ENCODE results near the gene STX18. TPM values are rescaled to one million over a fixed set of nuclear protein-coding genes. Genes with fewer than 3 reads are reported as not detected.

STX18 gene
- total and polyA plus RNA-seq, 10 of the 15 experiments (the other 5 are each of a cell fraction or from before 2014, with no cell fraction given) = 8.2 to 46.6 (median 31.1) TPM

DNA sequence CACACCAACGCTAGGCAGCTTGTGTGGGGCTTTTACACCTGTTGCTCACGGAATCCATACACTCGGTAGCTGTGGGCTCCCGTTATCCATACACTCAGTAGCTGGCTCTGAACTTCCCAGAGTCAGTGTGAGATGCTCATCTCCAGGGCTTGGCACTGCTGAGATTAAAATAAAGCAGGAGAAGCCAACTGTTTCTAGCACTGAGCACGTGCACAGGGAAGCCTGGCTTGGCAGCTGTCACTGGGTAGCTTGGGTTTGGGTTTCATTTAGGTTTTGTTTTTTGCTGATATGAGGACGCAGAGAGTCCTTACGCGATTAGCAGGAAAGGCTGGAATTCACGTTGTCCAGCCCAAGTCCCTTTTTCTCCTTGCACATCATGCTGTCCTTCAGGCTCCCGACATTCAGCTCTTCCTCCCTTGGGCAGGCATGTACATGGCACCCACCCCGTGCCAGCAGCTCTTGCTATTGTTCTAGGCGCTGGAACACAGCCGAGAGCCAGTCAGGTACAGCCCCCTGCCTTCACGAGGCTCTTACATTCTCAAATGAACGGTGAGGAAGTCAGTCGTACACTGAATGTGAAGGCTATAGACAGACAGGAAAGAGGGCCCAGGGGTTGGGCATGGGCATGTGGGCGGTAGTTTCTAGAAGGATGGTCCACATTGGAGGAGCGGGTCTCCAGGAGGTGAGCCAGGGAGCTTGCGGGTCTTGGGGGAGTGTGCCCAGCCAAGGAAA is 129.0 kb downstream of the STX18 start:
- Histone ChIP-seq H4K20me1 (ENCODE audit: control insufficient read depth, insufficient read depth) (no peaks in the 10 kb centered on the region), H3K36me3 (ENCODE audit: control insufficient read depth in 2 of 2, insufficient read depth in 2 of 2, low read length in 1 of 2) (no peaks in the 10 kb centered on the region), H2AFZ (ENCODE audit: control insufficient read depth, low read depth, low read length) (no peak overlapping the region), H3K4me2 (ENCODE audit: control insufficient read depth, insufficient read depth) (no peak overlapping the region), H3K79me2 (ENCODE audit: control insufficient read depth, insufficient read depth, low read length) (no peaks in the 10 kb centered on the region), H3K4me3 (no peak overlapping the region), H3K9me3 (replicated peaks; ENCODE audit: control insufficient read depth, insufficient read depth, low read length) (no peaks in the 10 kb centered on the region), H3K9ac (ENCODE audit: control insufficient read depth, insufficient read depth, low read length) (no peak overlapping the region), H3K4me1 (ENCODE audit: control insufficient read depth, insufficient read depth, low read length) (no peaks in the 10 kb centered on the region), H3K27me3 (replicated peaks in 1 of 2; ENCODE audit: control insufficient read depth in 2 of 2, insufficient read depth in 2 of 2, low read length in 1 of 2) (no peaks in the 10 kb centered on the region), H3K27ac (ENCODE audit: control insufficient read depth, insufficient read depth) (no peak overlapping the region)
- RAD21 ChIA-PET (ENCODE audit: unreplicated experiment) = no interaction called here
- in situ Hi-C loops (cut with MboI) = no loop called here
- SMC1A ChIA-PET (ENCODE audit: uncharacterized antibody, unreplicated experiment) = no interaction called here
- no TSS peak for BruUV-seq (replicated peaks)
- POLR2A ChIA-PET = no interaction called here
- CTCF ChIA-PET = no interaction called here
- FAIRE-seq (no peak), ATAC-seq (no peak), DNase-seq (ENCODE audit: low read depth, low spot score) (no peak)
- TF ChIP-seq, protein P1, sequence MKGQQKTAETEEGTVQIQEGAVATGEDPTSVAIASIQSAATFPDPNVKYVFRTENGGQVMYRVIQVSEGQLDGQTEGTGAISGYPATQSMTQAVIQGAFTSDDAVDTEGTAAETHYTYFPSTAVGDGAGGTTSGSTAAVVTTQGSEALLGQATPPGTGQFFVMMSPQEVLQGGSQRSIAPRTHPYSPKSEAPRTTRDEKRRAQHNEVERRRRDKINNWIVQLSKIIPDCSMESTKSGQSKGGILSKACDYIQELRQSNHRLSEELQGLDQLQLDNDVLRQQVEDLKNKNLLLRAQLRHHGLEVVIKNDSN (IDR thresholded peaks at IDR 0.05; ENCODE audit: borderline replicate concordance, extremely low read length, insufficient read depth, low read depth, low read length) = no peak
- no peak for TF ChIP-seq NFYA (IDR thresholded peaks at IDR 0.05; ENCODE audit: borderline replicate concordance, low read depth, low read length)
- TF ChIP-seq, protein P2, sequence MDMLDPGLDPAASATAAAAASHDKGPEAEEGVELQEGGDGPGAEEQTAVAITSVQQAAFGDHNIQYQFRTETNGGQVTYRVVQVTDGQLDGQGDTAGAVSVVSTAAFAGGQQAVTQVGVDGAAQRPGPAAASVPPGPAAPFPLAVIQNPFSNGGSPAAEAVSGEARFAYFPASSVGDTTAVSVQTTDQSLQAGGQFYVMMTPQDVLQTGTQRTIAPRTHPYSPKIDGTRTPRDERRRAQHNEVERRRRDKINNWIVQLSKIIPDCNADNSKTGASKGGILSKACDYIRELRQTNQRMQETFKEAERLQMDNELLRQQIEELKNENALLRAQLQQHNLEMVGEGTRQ (IDR thresholded peaks at IDR 0.05; ENCODE audit: borderline replicate concordance, low read depth, low read length) = no peak
- no peak for TF ChIP-seq RELA (IDR thresholded peaks at IDR 0.05; ENCODE audit: borderline replicate concordance, partially characterized antibody)
- TF ChIP-seq, protein P3, sequence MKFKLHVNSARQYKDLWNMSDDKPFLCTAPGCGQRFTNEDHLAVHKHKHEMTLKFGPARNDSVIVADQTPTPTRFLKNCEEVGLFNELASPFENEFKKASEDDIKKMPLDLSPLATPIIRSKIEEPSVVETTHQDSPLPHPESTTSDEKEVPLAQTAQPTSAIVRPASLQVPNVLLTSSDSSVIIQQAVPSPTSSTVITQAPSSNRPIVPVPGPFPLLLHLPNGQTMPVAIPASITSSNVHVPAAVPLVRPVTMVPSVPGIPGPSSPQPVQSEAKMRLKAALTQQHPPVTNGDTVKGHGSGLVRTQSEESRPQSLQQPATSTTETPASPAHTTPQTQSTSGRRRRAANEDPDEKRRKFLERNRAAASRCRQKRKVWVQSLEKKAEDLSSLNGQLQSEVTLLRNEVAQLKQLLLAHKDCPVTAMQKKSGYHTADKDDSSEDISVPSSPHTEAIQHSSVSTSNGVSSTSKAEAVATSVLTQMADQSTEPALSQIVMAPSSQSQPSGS (IDR thresholded peaks at IDR 0.05; ENCODE audit: low read length) = no peak
- no peak for TF ChIP-seq TCF7 (IDR thresholded peaks at IDR 0.05; ENCODE audit: borderline replicate concordance)
- no peak for TF ChIP-seq POLR2AphosphoS5 (IDR thresholded peaks at IDR 0.05; ENCODE audit: low read length)
- TF ChIP-seq CREM (IDR thresholded peaks at IDR 0.05; ENCODE audit: low read depth) = no peak
- no peak for TF ChIP-seq TBL1XR1 (IDR thresholded peaks at IDR 0.05; ENCODE audit: low read depth, low read length)
- TF ChIP-seq, protein P4, sequence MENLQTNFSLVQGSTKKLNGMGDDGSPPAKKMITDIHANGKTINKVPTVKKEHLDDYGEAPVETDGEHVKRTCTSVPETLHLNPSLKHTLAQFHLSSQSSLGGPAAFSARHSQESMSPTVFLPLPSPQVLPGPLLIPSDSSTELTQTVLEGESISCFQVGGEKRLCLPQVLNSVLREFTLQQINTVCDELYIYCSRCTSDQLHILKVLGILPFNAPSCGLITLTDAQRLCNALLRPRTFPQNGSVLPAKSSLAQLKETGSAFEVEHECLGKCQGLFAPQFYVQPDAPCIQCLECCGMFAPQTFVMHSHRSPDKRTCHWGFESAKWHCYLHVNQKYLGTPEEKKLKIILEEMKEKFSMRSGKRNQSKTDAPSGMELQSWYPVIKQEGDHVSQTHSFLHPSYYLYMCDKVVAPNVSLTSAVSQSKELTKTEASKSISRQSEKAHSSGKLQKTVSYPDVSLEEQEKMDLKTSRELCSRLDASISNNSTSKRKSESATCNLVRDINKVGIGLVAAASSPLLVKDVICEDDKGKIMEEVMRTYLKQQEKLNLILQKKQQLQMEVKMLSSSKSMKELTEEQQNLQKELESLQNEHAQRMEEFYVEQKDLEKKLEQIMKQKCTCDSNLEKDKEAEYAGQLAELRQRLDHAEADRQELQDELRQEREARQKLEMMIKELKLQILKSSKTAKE (IDR thresholded peaks at IDR 0.05; ENCODE audit: low read depth, poor library complexity, severe bottlenecking) = no peak
- TF ChIP-seq, protein P5, sequence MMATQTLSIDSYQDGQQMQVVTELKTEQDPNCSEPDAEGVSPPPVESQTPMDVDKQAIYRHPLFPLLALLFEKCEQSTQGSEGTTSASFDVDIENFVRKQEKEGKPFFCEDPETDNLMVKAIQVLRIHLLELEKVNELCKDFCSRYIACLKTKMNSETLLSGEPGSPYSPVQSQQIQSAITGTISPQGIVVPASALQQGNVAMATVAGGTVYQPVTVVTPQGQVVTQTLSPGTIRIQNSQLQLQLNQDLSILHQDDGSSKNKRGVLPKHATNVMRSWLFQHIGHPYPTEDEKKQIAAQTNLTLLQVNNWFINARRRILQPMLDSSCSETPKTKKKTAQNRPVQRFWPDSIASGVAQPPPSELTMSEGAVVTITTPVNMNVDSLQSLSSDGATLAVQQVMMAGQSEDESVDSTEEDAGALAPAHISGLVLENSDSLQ (IDR thresholded peaks at IDR 0.05) = no peak
- no peak for TF ChIP-seq SP1 (IDR thresholded peaks at IDR 0.05; ENCODE audit: low read depth, low read length)
- no peak for TF ChIP-seq SMAD5 (IDR thresholded peaks at IDR 0.05; ENCODE audit: low read depth)
- TF ChIP-seq MTA3 (IDR thresholded peaks at IDR 0.05; ENCODE audit: borderline replicate concordance, low read length) = no peak
- intact Hi-C loops (cut with micrococcal nuclease; ENCODE audit: unreplicated experiment) = no loop called here
- WGBS (ENCODE audit: insufficient coverage, insufficient replicate concordance, low lambda C conversion rate, missing lambda C conversion rate) = 76% methylated on average over 19 of the region's 19 CpGs
